ENCODE results near the gene MYL5. TPM values are rescaled to one million over a fixed set of nuclear protein-coding genes. Genes with fewer than 3 reads are reported as not detected.

MYL5 gene
- polyA plus RNA-seq, 1 donor from 2014 or later: 15.1 TPM

GRCh38 chr4:661881-662761 is 12.2 kb upstream of the MYL5 start:
- no peaks in the 10 kb centered on the region for H3K36me3 ChIP-seq (ENCODE audit: insufficient read depth, low read length)
- no peaks in the 10 kb centered on the region for H3F3A ChIP-seq (ENCODE audit: insufficient read depth, low read length, poor library complexity, severe bottlenecking)
- no peak overlapping the region for H2AFZ ChIP-seq (ENCODE audit: low read depth, low read length)
- no peak for TF ChIP-seq CTCF (IDR thresholded peaks at IDR 0.05; ENCODE audit: poor library complexity, severe bottlenecking)
- H3K4me3 ChIP-seq (ENCODE audit: low read length): no peak overlapping the region
- H3K4me2 ChIP-seq (ENCODE audit: low read length): no peak overlapping the region
- H3K79me2 ChIP-seq (replicated peaks; ENCODE audit: insufficient read depth, low read length): no peaks in the 10 kb centered on the region
- no peaks in the 10 kb centered on the region for H3K9me3 ChIP-seq (ENCODE audit: low read length)
- H3K27me3 ChIP-seq (ENCODE audit: insufficient read depth, low read depth, low read length): no peaks in the 10 kb centered on the region
- H3K9me2 ChIP-seq (ENCODE audit: insufficient read depth, low read length): no peaks in the 10 kb centered on the region
- no peaks in the 10 kb centered on the region for H4K20me1 ChIP-seq (ENCODE audit: insufficient read depth)
- no peak overlapping the region for H3K9ac ChIP-seq (ENCODE audit: low read length)
- no peak overlapping the region for H3K27ac ChIP-seq (ENCODE audit: low read length)

- Histone ChIP-seq H3K27ac (ENCODE audit: low read length) (no peak overlapping the region), H3K4me2 (ENCODE audit: low read length) (no peak overlapping the region), H3K36me3 (ENCODE audit: insufficient read depth, low read length) (no peaks in the 10 kb centered on the region), H3K9me3 (ENCODE audit: low read length) (no peaks in the 10 kb centered on the region), H4K20me1 (ENCODE audit: insufficient read depth) (no peaks in the 10 kb centered on the region), H3K9me2 (ENCODE audit: insufficient read depth, low read length) (no peaks in the 10 kb centered on the region), H2AFZ (ENCODE audit: low read depth, low read length) (no peak overlapping the region), H3F3A (ENCODE audit: insufficient read depth, low read length, poor library complexity, severe bottlenecking) (no peaks in the 10 kb centered on the region), H3K4me3 (ENCODE audit: low read length) (peak overlapping the region; percentile 51), H3K9ac (ENCODE audit: low read length) (no peak overlapping the region), H3K79me2 (replicated peaks; ENCODE audit: insufficient read depth, low read length) (no peaks in the 10 kb centered on the region), H3K27me3 (ENCODE audit: insufficient read depth, low read depth, low read length) (no peaks in the 10 kb centered on the region)
- no peak for TF ChIP-seq CTCF (IDR thresholded peaks at IDR 0.05; ENCODE audit: poor library complexity, severe bottlenecking)
Measured at GRCh38 chr4:663046-663437, 11.3 kb upstream of the MYL5 start.

- no peaks in the 10 kb centered on the region for H3K36me3 ChIP-seq (ENCODE audit: insufficient read depth, low read length)
- no peaks in the 10 kb centered on the region for H3K79me2 ChIP-seq (replicated peaks; ENCODE audit: insufficient read depth, low read length)
- no peak overlapping the region for H2AFZ ChIP-seq (ENCODE audit: low read depth, low read length)
- peak overlapping the region; percentile 51 for H3K4me3 ChIP-seq (ENCODE audit: low read length)
- H3F3A ChIP-seq (ENCODE audit: insufficient read depth, low read length, poor library complexity, severe bottlenecking): no peaks in the 10 kb centered on the region
- TF ChIP-seq TAF1 (IDR thresholded peaks at IDR 0.05; ENCODE audit: low read depth) (no peak), CTCF (IDR thresholded peaks at IDR 0.05; ENCODE audit: poor library complexity, severe bottlenecking) (peak; percentile 14)
- H3K27ac ChIP-seq (ENCODE audit: low read length): no peak overlapping the region
- no peak overlapping the region for H3K9ac ChIP-seq (ENCODE audit: low read length)
- H3K4me2 ChIP-seq (ENCODE audit: low read length): no peak overlapping the region
- H4K20me1 ChIP-seq (ENCODE audit: insufficient read depth): no peaks in the 10 kb centered on the region
- no peaks in the 10 kb centered on the region for H3K27me3 ChIP-seq (ENCODE audit: insufficient read depth, low read depth, low read length)
- no peaks in the 10 kb centered on the region for H3K9me2 ChIP-seq (ENCODE audit: insufficient read depth, low read length)
- no peaks in the 10 kb centered on the region for H3K9me3 ChIP-seq (ENCODE audit: low read length)
Measured at GRCh38 chr4:663438-664428, 10.6 kb upstream of the MYL5 start.

All from neural cell (in vitro differentiated cells).